PC-9 (cell line): ENCODE data around the gene CFI.

ENCODE experiments used
- EZH2 ChIP-seq: fragments of 200-600 bp; sonication (generic); IDR thresholded peaks from 2 replicates; pipeline ENCODE4 v1.8.0; 2017; ENCODE audit warnings: antibody characterized with exemption, low read depth
- TF ChIP-seq, protein P1 (sequence below): fragments of 200-600 bp; sonication (generic); conservative IDR thresholded peaks from 2 replicates; pipeline ENCODE4 v1.6.1; 2017; ENCODE audit warnings: mixed run types, antibody characterized with exemption, mild to moderate bottlenecking, moderate library complexity

DNA sequence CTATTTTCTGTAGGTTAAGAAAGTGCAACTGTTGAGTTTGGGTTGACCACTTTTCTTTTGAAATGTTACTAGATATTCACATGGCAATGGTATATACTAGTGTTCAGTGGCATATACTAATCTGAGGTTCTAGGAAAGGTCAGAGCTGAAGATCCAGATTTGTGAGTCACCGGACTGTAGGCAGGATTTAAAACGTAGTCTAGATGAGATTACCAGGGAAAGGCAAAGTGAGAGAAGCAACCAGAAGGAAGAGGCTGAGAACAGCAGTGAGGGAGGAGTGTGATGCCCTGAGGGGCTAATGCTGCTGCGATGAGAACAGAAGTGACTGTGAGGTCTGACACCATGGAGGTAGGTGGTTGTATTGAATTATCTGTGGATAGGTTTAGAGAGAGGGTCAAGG is 62.3 kb downstream of the CFI start:
- TF ChIP-seq, protein P1, sequence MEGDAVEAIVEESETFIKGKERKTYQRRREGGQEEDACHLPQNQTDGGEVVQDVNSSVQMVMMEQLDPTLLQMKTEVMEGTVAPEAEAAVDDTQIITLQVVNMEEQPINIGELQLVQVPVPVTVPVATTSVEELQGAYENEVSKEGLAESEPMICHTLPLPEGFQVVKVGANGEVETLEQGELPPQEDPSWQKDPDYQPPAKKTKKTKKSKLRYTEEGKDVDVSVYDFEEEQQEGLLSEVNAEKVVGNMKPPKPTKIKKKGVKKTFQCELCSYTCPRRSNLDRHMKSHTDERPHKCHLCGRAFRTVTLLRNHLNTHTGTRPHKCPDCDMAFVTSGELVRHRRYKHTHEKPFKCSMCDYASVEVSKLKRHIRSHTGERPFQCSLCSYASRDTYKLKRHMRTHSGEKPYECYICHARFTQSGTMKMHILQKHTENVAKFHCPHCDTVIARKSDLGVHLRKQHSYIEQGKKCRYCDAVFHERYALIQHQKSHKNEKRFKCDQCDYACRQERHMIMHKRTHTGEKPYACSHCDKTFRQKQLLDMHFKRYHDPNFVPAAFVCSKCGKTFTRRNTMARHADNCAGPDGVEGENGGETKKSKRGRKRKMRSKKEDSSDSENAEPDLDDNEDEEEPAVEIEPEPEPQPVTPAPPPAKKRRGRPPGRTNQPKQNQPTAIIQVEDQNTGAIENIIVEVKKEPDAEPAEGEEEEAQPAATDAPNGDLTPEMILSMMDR: no peak
- TF ChIP-seq EZH2: no peak
